Caco-2 (cell line): ENCODE measurements around the gene CGB7. TPM values are rescaled to one million over a fixed set of nuclear protein-coding genes. Genes with fewer than 3 reads are reported as not detected.

Experiments used
- BruUV-seq: library from RNA; stranded (reverse); fragments of 400-500 nt; replicated peaks from 2 replicates; lab custom pipeline; 2021; lab: Mats Ljungman, UMichigan
- CTCF ChIA-PET: fragments of 300-600 bp; sonication (Branson Sonifier 250); formaldehyde crosslinking; loops from one replicate; lab custom pipeline; 2022; ENCODE audit warnings: antibody characterized with exemption; lab: Charles Lee
- POLR2A ChIA-PET: fragments of 300-600 bp; sonication (Branson Sonifier 250); formaldehyde crosslinking; loops from one replicate; lab custom pipeline; 2022; ENCODE audit warnings: antibody characterized with exemption; lab: Charles Lee
- DNase-seq, 2 experiments: peaks; one replicate each; pipeline versions ENCODE4 v3.0.0 to v3.0.0-alpha.2; 2020 to 2022
- H3K27me3 ChIP-seq: replicated peaks from 2 replicates; pipeline ENCODE4 v1.6.0; 2011; ENCODE audit warnings: low read length; ENCODE audit not compliant: control insufficient read depth, insufficient read depth
- H3K36me3 ChIP-seq: 2 replicates; pipeline ENCODE4 v1.5.1; 2011; ENCODE audit warnings: low read length; ENCODE audit not compliant: control insufficient read depth, insufficient read depth
- H3K4me1 ChIP-seq: fragments of 250-450 bp; sonication (Bioruptor Pico); 2 replicates; pipeline ENCODE4 v1.5.1; 2020; ENCODE audit warnings: mild to moderate bottlenecking
- H3K4me3 ChIP-seq: 2 replicates; pipeline ENCODE4 v1.5.1; 2011; ENCODE audit warnings: low read depth, mild to moderate bottlenecking, control low read depth, low read length
- H3K9me3 ChIP-seq: fragments of 250-450 bp; sonication (Bioruptor Pico); 2 replicates; pipeline ENCODE4 v1.5.1; 2020; ENCODE audit warnings: mild to moderate bottlenecking, moderate library complexity
- H3K27ac Mint-ChIP-seq: one replicate; pipeline ENCODE4 v1.8.0; 2022; ENCODE audit warnings: mixed read lengths; ENCODE audit not compliant: unreplicated experiment
- H3K27me3 Mint-ChIP-seq: one replicate; pipeline ENCODE4 v1.8.0; 2022; ENCODE audit warnings: mixed read lengths; ENCODE audit not compliant: insufficient read depth, unreplicated experiment
- H3K36me3 Mint-ChIP-seq: one replicate; pipeline ENCODE4 v1.8.0; 2022; ENCODE audit warnings: mild to moderate bottlenecking, mixed read lengths; ENCODE audit not compliant: insufficient read depth, unreplicated experiment
- H3K4me1 Mint-ChIP-seq: one replicate; pipeline ENCODE4 v1.8.0; 2022; ENCODE audit warnings: low read depth, mixed read lengths; ENCODE audit not compliant: unreplicated experiment
- H3K4me3 Mint-ChIP-seq: one replicate; pipeline ENCODE4 v1.8.0; 2022; ENCODE audit warnings: mild to moderate bottlenecking, moderate library complexity, mixed read lengths; ENCODE audit not compliant: unreplicated experiment
- H3K9me3 Mint-ChIP-seq: one replicate; pipeline ENCODE4 v1.8.0; 2022; ENCODE audit warnings: mixed read lengths; ENCODE audit not compliant: unreplicated experiment
- CTCF ChIP-seq, 2 experiments: fragments of 200-600 bp in 1 of 2; IDR thresholded peaks; 1 replicate in 1 of 2; 2 replicates in 1 of 2; pipeline versions ENCODE4 v1.5.1 to v1.8.0; 2011 to 2022; ENCODE audit warnings: antibody characterized with exemption in 1 of 2, control low read depth in 1 of 2, inconsistent platforms in 1 of 2, low read depth in 1 of 2, low read length in 1 of 2, mild to moderate bottlenecking in 1 of 2, moderate library complexity in 1 of 2; ENCODE audit not compliant: insufficient read depth in 1 of 2, severe bottlenecking in 1 of 2, unreplicated experiment in 1 of 2
- intact Hi-C: fragments of 100-400 bp; cut with micrococcal nuclease; formaldehyde crosslinking; loops from one replicate; pipeline ENCODE4 v1.10.0; 2022; ENCODE audit not compliant: unreplicated experiment
- total RNA-seq: library from RNA; stranded (reverse); gene quantifications from 2 replicates; pipeline ENCODE4 v1.2.3, GENCODE V29; 2022

The CGB7 gene
- total RNA-seq, 1 experiment from 2014 or later: 3.0 TPM

GRCh38 chr19:49065905-49066512 is 8.5 kb upstream of the CGB7 start:
- Mint-ChIP-seq H3K4me1 (peaks cover 26% of the 10 kb centered on the region), H3K4me3 (peak overlapping the region; percentile 71), H3K9me3 (peaks cover 22% of the 10 kb centered on the region), H3K27ac (peak overlapping the region; percentile 74), H3K36me3 (peaks cover 4% of the 10 kb centered on the region), H3K27me3 (no peaks in the 10 kb centered on the region)
- Histone ChIP-seq H3K27me3 (no peaks in the 10 kb centered on the region), H3K4me3 (no peak overlapping the region), H3K36me3 (no peaks in the 10 kb centered on the region), H3K9me3 (no peaks in the 10 kb centered on the region), H3K4me1 (peaks cover 34% of the 10 kb centered on the region)
- no peak for TF ChIP-seq CTCF (IDR thresholded peaks at IDR 0.05; ENCODE audit: insufficient read depth in 1 of 2, low read depth in 1 of 2, low read length in 1 of 2, severe bottlenecking in 1 of 2, unreplicated experiment in 1 of 2)
- BruUV-seq: no TSS peak
- CTCF ChIA-PET: interaction anchor here (0.6 to 1.8 kb wide), 6 partner anchors 8 to 190 kb away, joined by 3 to 16 read pairs (median 14); a partner anchor contains a TSS
- no peak for DNase-seq
- POLR2A ChIA-PET: no interaction called here
- intact Hi-C loops: loop anchor here (2.0 kb wide), 1 partner anchor 19 kb away; the partner anchor contains the start of gene SNRNP70

GRCh38 chr19:49064768-49065611 is 7.4 kb upstream of the CGB7 start, which contains the start of gene NTF4:
NTF4 (minus strand) TSS chr19:49064818; CDS start chr19:49061997, 2,821 bp downstream.
- no peaks in the 10 kb centered on the region for H3K27me3 ChIP-seq
- H3K4me3 ChIP-seq: peak within 1 kb of the TSS; percentile 38
- peaks cover 9% of the 10 kb centered on the region for H3K36me3 Mint-ChIP-seq
- H3K9me3 ChIP-seq: no peaks in the 10 kb centered on the region
- H3K4me1 ChIP-seq: peaks cover 34% of the 10 kb centered on the region
- peak within 1 kb of the TSS; percentile 71 for H3K4me3 Mint-ChIP-seq
- no peaks in the 10 kb centered on the region for H3K27me3 Mint-ChIP-seq
- H3K36me3 ChIP-seq: no peaks in the 10 kb centered on the region
- CTCF ChIA-PET: interaction anchor here (0.6 to 1.8 kb wide), 11 partner anchors 9 to 1292 kb away, joined by 4 to 16 read pairs (median 5); partner anchors contain the start of genes AP2A1, GYS1 and RUVBL2
- BruUV-seq: no TSS peak
- peak within 1 kb of the TSS; percentile 73 for H3K27ac Mint-ChIP-seq
- intact Hi-C loops: loop anchor here (2.0 kb wide), 1 partner anchor 20 kb away; the partner anchor contains the start of gene SNRNP70
- POLR2A ChIA-PET: interaction anchor here (0.6 to 1.2 kb wide), 7 partner anchors 9 to 279 kb away, joined by 3 to 8 read pairs (median 3); partner anchors contain the start of genes GYS1 and RUVBL2
- H3K9me3 Mint-ChIP-seq: peaks cover 18% of the 10 kb centered on the region
- H3K4me1 Mint-ChIP-seq: peaks cover 26% of the 10 kb centered on the region
- peak; percentile 92 for DNase-seq
- peak in 1 of 2 experiments; percentile 29 for TF ChIP-seq CTCF (IDR thresholded peaks at IDR 0.05; ENCODE audit: insufficient read depth in 1 of 2, low read depth in 1 of 2, low read length in 1 of 2, severe bottlenecking in 1 of 2, unreplicated experiment in 1 of 2)
